ENCODE measurements around the gene SPATA24. TPM values are rescaled to one million over a fixed set of nuclear protein-coding genes. Genes with fewer than 3 reads are reported as not detected.
A peak's percentile ranks its signal among the peaks of the same experiment; 100 is the strongest.

The SPATA24 gene
- total and polyA plus RNA-seq, 8 donors, result 0.92 to 10.1 (median 5.4) TPM; not detected in 3

DNA sequence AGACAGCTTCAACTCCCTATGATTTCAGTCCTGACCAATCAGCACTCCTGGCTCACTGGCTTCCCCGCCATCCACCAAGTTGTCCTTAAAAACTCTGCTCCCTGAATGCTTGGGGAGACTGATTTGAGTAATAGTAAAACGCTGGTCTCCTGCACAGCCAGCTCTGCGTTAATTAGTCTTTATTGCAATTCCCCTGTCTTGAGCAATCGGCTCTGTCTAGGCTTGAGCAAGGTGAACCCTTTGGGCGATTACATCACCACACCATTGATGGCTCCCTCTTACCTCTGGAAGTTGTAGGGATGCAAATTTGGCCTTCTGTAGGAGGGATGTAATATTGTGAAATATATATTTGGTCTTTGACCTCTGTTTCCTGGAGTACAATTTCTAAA is 17.8 kb downstream of the SPATA24 start:
- Histone ChIP-seq H3K27me3 (no peaks in the 10 kb centered on the region), H3K4me1 (peaks cover 37 to 59% (median 50%) of the 10 kb centered on the region in 4 donors), H3K27ac (peak overlapping the region in 1 of 5 donors; percentile 83), H3K4me3 (no peak overlapping the region), H3K36me3 (no peaks in the 10 kb centered on the region), H3K9me3 (no peaks in the 10 kb centered on the region)
- 85 to 91% (median 87%) methylated on average over 5 of the region's 5 CpGs for WGBS, 5 donors
- TF ChIP-seq POLR2A (IDR thresholded peaks at IDR 0.05) (no peak), CTCF (IDR thresholded peaks at IDR 0.05) (no peak), POLR2AphosphoS5 (IDR thresholded peaks at IDR 0.05) (no peak), EP300 (IDR thresholded peaks at IDR 0.05) (no peak)
- intact Hi-C loops (cut with DNase I; ENCODE audit: low total_unique reads), result no loop called here
- DNase-seq, result no peak

- Histone ChIP-seq H3K9me3 (no peaks in the 10 kb centered on the region), H3K4me1 (peaks cover 31 to 56% (median 46%) of the 10 kb centered on the region in 4 donors), H3K27me3 (no peaks in the 10 kb centered on the region), H3K4me3 (peak overlapping the region; percentile 36 to 47 (median 40)), H3K36me3 (no peaks in the 10 kb centered on the region), H3K27ac (peak overlapping the region; percentile 23 to 87 (median 77))
- DNase-seq, result peak in 1 of 2 donors; percentile 52
- 22 to 29% (median 29%) methylated on average over 8 of the region's 8 CpGs for WGBS, 5 donors
- peak in 5 of 7 experiments; percentile 13 to 40 (median 31) for TF ChIP-seq CTCF (IDR thresholded peaks at IDR 0.05)
- no peak for TF ChIP-seq POLR2A (IDR thresholded peaks at IDR 0.05)
- no peak for TF ChIP-seq EP300 (IDR thresholded peaks at IDR 0.05)
- intact Hi-C loops (cut with DNase I; ENCODE audit: low total_unique reads), result no loop called here
Measured at GRCh38 chr5:139385061-139386049, 18.5 kb downstream of the SPATA24 start.

DNA sequence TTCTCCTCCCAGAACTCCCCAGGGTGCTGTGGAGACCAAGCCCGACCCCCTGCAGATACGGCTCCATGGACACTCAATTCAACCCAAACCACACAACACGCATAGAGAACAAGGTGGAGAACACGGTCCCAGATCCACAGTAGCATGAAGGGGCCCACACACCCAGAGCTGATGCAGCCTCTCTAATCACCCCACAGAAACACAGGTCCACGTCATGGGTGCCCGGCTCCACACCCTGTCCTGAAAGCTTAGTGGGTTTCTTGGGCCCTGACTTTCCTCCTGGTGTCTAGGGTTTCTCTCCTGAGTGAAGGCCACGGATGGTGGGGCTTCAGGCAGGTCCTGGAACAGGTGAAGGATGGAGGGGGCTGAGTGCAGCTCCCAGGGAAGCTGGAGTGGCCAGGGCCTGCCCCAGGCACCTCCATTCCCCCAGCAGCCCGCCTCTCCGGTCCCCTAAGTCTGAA is 19.3 kb downstream of the SPATA24 start:
- DNase-seq, result no peak
- peak overlapping the region; percentile 18 to 87 (median 77) for H3K27ac ChIP-seq
- no peaks in the 10 kb centered on the region for H3K27me3 ChIP-seq
- WGBS, 5 donors, result 40 to 69% (median 60%) methylated on average over 9 of the region's 9 CpGs
- intact Hi-C loops (cut with DNase I; ENCODE audit: low total_unique reads), result no loop called here
- H3K36me3 ChIP-seq, result no peaks in the 10 kb centered on the region
- peak overlapping the region; percentile 36 to 47 (median 40) for H3K4me3 ChIP-seq
- peaks cover 31 to 54% (median 45%) of the 10 kb centered on the region in 4 donors for H3K4me1 ChIP-seq
- TF ChIP-seq EP300 (IDR thresholded peaks at IDR 0.05) (no peak), CTCF (IDR thresholded peaks at IDR 0.05) (no peak), POLR2AphosphoS5 (IDR thresholded peaks at IDR 0.05) (no peak), POLR2A (IDR thresholded peaks at IDR 0.05) (no peak)
- no peaks in the 10 kb centered on the region for H3K9me3 ChIP-seq

GRCh38 chr5:139383993-139384590 is 19.8 kb downstream of the SPATA24 start:
- TF ChIP-seq POLR2A (IDR thresholded peaks at IDR 0.05) (no peak), POLR2AphosphoS5 (IDR thresholded peaks at IDR 0.05) (no peak), CTCF (IDR thresholded peaks at IDR 0.05) (no peak), EP300 (IDR thresholded peaks at IDR 0.05) (no peak)
- no peak for DNase-seq
- Histone ChIP-seq H3K4me1 (peaks cover 31 to 54% (median 41%) of the 10 kb centered on the region in 4 donors), H3K27ac (peak overlapping the region in 3 of 5 donors; percentile 77 to 87 (median 83)), H3K9me3 (no peaks in the 10 kb centered on the region), H3K36me3 (no peaks in the 10 kb centered on the region), H3K4me3 (peak overlapping the region in 1 of 4 donors; percentile 47), H3K27me3 (no peaks in the 10 kb centered on the region)
- intact Hi-C loops (cut with DNase I; ENCODE audit: low total_unique reads), result no loop called here
- WGBS, 5 donors, result 48 to 80% (median 63%) methylated on average over 6 to 7 of the region's 7 CpGs

Data from stomach (tissue), 9 donors.